GM12878 (cell line): ENCODE results near the gene SNAP23. TPM values are rescaled to one million over a fixed set of nuclear protein-coding genes. Genes with fewer than 3 reads are reported as not detected.
A peak's percentile ranks its signal among the peaks of the same experiment; 100 is the strongest.

Experiments
- ATAC-seq: fragments of 200-7000 bp; cut with Tn5 transposase; 3 replicates; pipeline ENCODE4 v1.9.1; 2020; ENCODE audit warnings: mild to moderate bottlenecking, moderate library complexity
- BruUV-seq: library from RNA; stranded (reverse); fragments of 400-500 nt; replicated peaks from 2 replicates; lab custom pipeline; 2021; lab: Mats Ljungman, UMichigan
- CTCF ChIA-PET: fragments of 300-600 bp; sonication (Branson Sonifier 250); formaldehyde crosslinking; extraction: SDS; loops from one replicate; lab custom pipeline; 2021; ENCODE audit warnings: inconsistent platforms; lab: Yijun Ruan, JAX
- POLR2A ChIA-PET: fragments of 350-600 bp; formaldehyde crosslinking; extraction: SDS; loops from one replicate; lab custom pipeline; 2021; ENCODE audit warnings: inconsistent platforms; lab: Charles Lee
- RAD21 ChIA-PET: fragments of 300-600 bp; sonication (Branson Sonifier 250); formaldehyde crosslinking; loops from one replicate; lab custom pipeline; 2023; ENCODE audit warnings: antibody characterized with exemption; ENCODE audit not compliant: unreplicated experiment; lab: Charles Lee
- SMC1A ChIA-PET: fragments of 300-600 bp; sonication (Branson Sonifier 250); formaldehyde crosslinking; loops from one replicate; lab custom pipeline; 2023; ENCODE audit not compliant: unreplicated experiment, uncharacterized antibody; lab: Charles Lee
- DNase-seq: peaks from one replicate; pipeline ENCODE4 v3.0.0-alpha.2; 2011; ENCODE audit warnings: low read depth, low spot score
- FAIRE-seq: peaks from 3 replicates; lab custom pipeline; 2011; peaks lifted over from hg19 to GRCh38; lab: Jason Lieb, UNC
- H2AFZ ChIP-seq: 2 replicates; pipeline ENCODE4 v1.6.0; 2011; ENCODE audit warnings: low read depth, low read length, control low read depth; ENCODE audit not compliant: control insufficient read depth
- H3K27ac ChIP-seq: 2 replicates; pipeline ENCODE4 v1.5.1; 2011; ENCODE audit warnings: control low read depth; ENCODE audit not compliant: control insufficient read depth, insufficient read depth
- H3K27me3 ChIP-seq, 2 experiments: replicated peaks in 1 of 2; 2 replicates each; pipeline versions ENCODE4 v1.6.0 to v1.6.1; 2011; ENCODE audit warnings: low read length in 1 of 2; ENCODE audit not compliant: control insufficient read depth in 2 of 2, insufficient read depth in 2 of 2
- H3K36me3 ChIP-seq, 2 experiments: 2 replicates each; pipeline ENCODE4 v1.5.1; 2011; ENCODE audit warnings: low read length in 1 of 2; ENCODE audit not compliant: control insufficient read depth in 2 of 2, insufficient read depth in 2 of 2
- H3K4me1 ChIP-seq: 2 replicates; pipeline ENCODE4 v1.6.1; 2011; ENCODE audit warnings: mild to moderate bottlenecking, low read length, moderate library complexity, mixed read lengths; ENCODE audit not compliant: control insufficient read depth, insufficient read depth
- H3K4me2 ChIP-seq: 2 replicates; pipeline ENCODE4 v1.6.0; 2011; ENCODE audit warnings: control low read depth; ENCODE audit not compliant: control insufficient read depth, insufficient read depth
- H3K4me3 ChIP-seq: fragments of 200-600 bp; sonication (generic); 2 replicates; pipeline ENCODE4 v1.5.1; 2016
- H3K79me2 ChIP-seq: 2 replicates; pipeline ENCODE4 v1.6.0; 2011; ENCODE audit warnings: low read length; ENCODE audit not compliant: control insufficient read depth, insufficient read depth
- H3K9ac ChIP-seq: 2 replicates; pipeline ENCODE4 v1.8.0; 2011; ENCODE audit warnings: low read length, control low read depth, mixed read lengths; ENCODE audit not compliant: control insufficient read depth, insufficient read depth
- H3K9me3 ChIP-seq: replicated peaks from 3 replicates; pipeline ENCODE4 v1.5.1; 2011; ENCODE audit warnings: mild to moderate bottlenecking, low read length; ENCODE audit not compliant: control insufficient read depth, insufficient read depth
- H4K20me1 ChIP-seq: 2 replicates; pipeline ENCODE4 v1.6.0; 2011; ENCODE audit not compliant: control insufficient read depth, insufficient read depth
- MXI1 ChIP-seq: fragments of 150-350 bp; IDR thresholded peaks from 2 replicates; pipeline ENCODE4 v1.6.1; 2011; ENCODE audit warnings: low read depth, mild to moderate bottlenecking, inconsistent platforms, low read length, improper control_type of control experiment
- RAD21 ChIP-seq: IDR thresholded peaks from 2 replicates; pipeline ENCODE4 v1.6.1; 2011; ENCODE audit warnings: mild to moderate bottlenecking, low read depth, low read length, moderate library complexity; ENCODE audit not compliant: insufficient read depth
- RAD51 ChIP-seq: fragments of 450-650 bp; IDR thresholded peaks from 2 replicates; pipeline ENCODE4 v1.6.1; 2016; ENCODE audit warnings: moderate library complexity, mild to moderate bottlenecking, inconsistent platforms
- STAT3 ChIP-seq: IDR thresholded peaks from 2 replicates; pipeline ENCODE4 v1.6.1; 2011; ENCODE audit warnings: low read depth, low read length, improper control_type of control experiment
- USF1 ChIP-seq: IDR thresholded peaks from 2 replicates; pipeline ENCODE4 v1.6.1; 2011; ENCODE audit warnings: borderline replicate concordance, low read depth, mild to moderate bottlenecking, moderate library complexity, mixed read lengths, low read length; ENCODE audit not compliant: insufficient read depth; ENCODE audit errors: extremely low read length
- WGBS: methylation state at CpG from one replicate; pipeline ENCODE4 v1.1.6; 2016; ENCODE audit warnings: low lambda C conversion rate; ENCODE audit not compliant: insufficient replicate concordance, insufficient coverage; ENCODE audit errors: missing lambda C conversion rate; 5-methylcytosine and 5-hydroxymethylcytosine counted together
- in situ Hi-C: fragments of 300-500 bp; cut with MboI; formaldehyde crosslinking; loops from 9 replicates; pipeline ENCODE4 v1.14.3; 2018; ENCODE audit warnings: mixed read lengths
- intact Hi-C: fragments of 100-400 bp; cut with micrococcal nuclease; formaldehyde crosslinking; loops from one replicate; pipeline ENCODE4 v1.14.2; 2022; ENCODE audit not compliant: unreplicated experiment
- polyA plus RNA-seq, 11 experiments: library from polyadenylated mRNA; depleted of rRNA in 4 of 11; unstranded in 6 of 11; stranded (reverse) in 5 of 11; fragments of >200 nt; fragmentation: Nextera tagmentation in 4 of 11; fragmentation: Illumina TruSeq in 1 of 11; extraction: Ambion mirVana in 4 of 11; extraction: Trizol in 1 of 11; gene quantifications; 1 replicate in 1 of 11; 2 replicates in 10 of 11; pipeline versions ENCODE4 v1.2.1 to v1.2.3, GENCODE V29; 2011 to 2016; ENCODE audit warnings: inconsistent platforms in 2 of 11, missing spikeins in 2 of 11, low read depth in 1 of 11
- total RNA-seq, 4 experiments: library from RNA; depleted of rRNA in 3 of 4; stranded (reverse); fragments of >200 nt in 3 of 4; fragmentation: Illumina TruSeq in 1 of 4; extraction: Trizol in 1 of 4; gene quantifications; 2 replicates each; pipeline versions ENCODE4 v1.2.1 to v1.2.3, GENCODE V29; 2013 to 2021

SNAP23 gene
- total and polyA plus RNA-seq, 10 of the 15 experiments (the other 5 are each of a cell fraction or from before 2014, with no cell fraction given): 51.9 to 127 (median 74.6) TPM

DNA sequence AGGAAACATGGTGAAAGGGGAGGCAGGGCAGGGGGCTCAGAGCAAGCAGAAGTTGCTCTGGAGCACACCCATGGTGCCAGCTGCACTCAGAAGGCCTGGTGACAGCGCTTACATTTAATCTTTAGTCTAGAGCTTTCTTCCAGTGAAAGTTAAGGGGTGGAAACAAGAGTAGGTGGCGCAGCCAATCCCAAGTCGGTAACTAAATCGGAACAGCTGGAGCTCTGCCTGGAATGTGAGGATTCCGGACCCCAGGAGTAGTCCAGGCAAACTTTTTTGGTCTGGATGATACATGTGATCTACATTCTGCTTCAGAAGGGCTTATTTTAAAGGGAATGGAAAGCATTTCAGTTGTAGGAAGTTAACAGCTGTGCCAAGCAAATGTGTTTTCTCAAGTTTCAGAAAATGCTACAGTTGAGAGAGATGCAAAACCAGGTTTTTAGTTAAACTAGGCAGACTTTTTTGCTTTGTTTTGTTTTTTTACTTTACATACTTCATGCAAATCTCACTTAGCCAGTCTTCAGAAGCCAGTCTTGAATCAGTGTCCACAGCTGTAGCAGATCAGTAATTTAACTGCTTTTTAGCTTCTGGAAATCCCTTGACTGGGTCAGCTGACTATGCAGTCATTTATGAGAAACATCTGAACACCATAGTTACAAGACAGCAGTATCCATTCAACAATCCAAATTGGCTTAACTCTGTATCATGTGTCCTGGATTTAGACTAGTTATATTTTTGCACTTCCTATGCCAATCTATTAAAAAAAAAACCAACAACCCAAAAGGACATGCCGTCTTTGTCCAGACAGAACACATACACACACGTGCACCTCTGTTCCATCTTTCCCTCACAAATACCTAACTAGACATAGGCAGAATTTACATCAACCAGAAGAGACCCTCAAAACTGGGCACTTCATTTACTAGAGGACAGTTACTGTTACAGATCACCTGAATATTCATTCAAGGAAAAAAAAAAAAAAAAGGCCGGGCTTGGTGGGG is 37.7 kb upstream of the SNAP23 start:
- SMC1A ChIA-PET: interaction anchor here (0.7 to 0.8 kb wide), 3 partner anchors 12 to 192 kb away, joined by 3 to 4 read pairs (median 4); no protein-coding TSS in a partner anchor
- Histone ChIP-seq H3K27me3 (no peaks in the 10 kb centered on the region), H3K9ac (no peak overlapping the region), H3K36me3 (no peaks in the 10 kb centered on the region), H2AFZ (peak overlapping the region; percentile 29; the same call in 1 of the 2 replicates), H3K4me1 (peaks cover 8% of the 10 kb centered on the region), H3K4me3 (no peak overlapping the region), H4K20me1 (no peaks in the 10 kb centered on the region), H3K9me3 (no peaks in the 10 kb centered on the region), H3K27ac (peak overlapping the region; percentile 30), H3K79me2 (no peaks in the 10 kb centered on the region; the same call in 1 of the 2 replicates), H3K4me2 (peak overlapping the region; percentile 21; the same call in 1 of the 2 replicates)
- BruUV-seq: no TSS peak
- FAIRE-seq (peak; percentile 78), ATAC-seq (peak; percentile 96), DNase-seq (peak; percentile 45)
- RAD21 ChIA-PET: no interaction called here
- CTCF ChIA-PET: interaction anchor here (1.1 to 1.5 kb wide), 2 partner anchors 14 to 200 kb away, joined by 4 to 5 read pairs; no protein-coding TSS in a partner anchor
- in situ Hi-C loops (no loop called here), intact Hi-C loops (no loop called here)
- POLR2A ChIA-PET: no interaction called here
- WGBS: 38% methylated on average over 8 of the region's 8 CpGs
- TF ChIP-seq STAT3 (peak; percentile 35; the same call in 1 of the 2 replicates), USF1 (peak; percentile 48), RAD51 (peak; percentile 77), RAD21 (no peak), MXI1 (0 out of 2 replicates have a peak, but pooled peaks have one; percentile 18)
